K562 (cell line): ENCODE measurements around the gene PDE1A. TPM values are rescaled to one million over a fixed set of nuclear protein-coding genes. Genes with fewer than 3 reads are reported as not detected.

Source experiments
- SREBF1 ChIP-seq: fragments of 150-350 bp; IDR thresholded peaks from 2 replicates; pipeline ENCODE4 v1.6.1; 2014; ENCODE audit warnings: antibody characterized with exemption, low read depth, low read length, borderline replicate concordance
- THRAP3 ChIP-seq: fragments of 450-650 bp; IDR thresholded peaks from 2 replicates; pipeline ENCODE4 v1.6.1; 2016; ENCODE audit warnings: mild to moderate bottlenecking, inconsistent platforms, borderline replicate concordance
- ZFP36 ChIP-seq: fragments of 150-350 bp; IDR thresholded peaks from 2 replicates; pipeline ENCODE4 v1.6.1; 2018; ENCODE audit warnings: low read length, low read depth; ENCODE audit not compliant: partially characterized antibody
- ZNF239 ChIP-seq: fragments of 250-450 bp; sonication (Bioruptor Pico); IDR thresholded peaks from 2 replicates; pipeline ENCODE4 v1.4.0; 2020; ENCODE audit warnings: mild to moderate bottlenecking
- ZNF785 ChIP-seq: fragments of 250-450 bp; sonication (Bioruptor Pico); IDR thresholded peaks from 2 replicates; pipeline ENCODE4 v1.4.0; 2020; ENCODE audit warnings: mild to moderate bottlenecking
- ZSCAN29 ChIP-seq: fragments of 450-650 bp; IDR thresholded peaks from 2 replicates; pipeline ENCODE4 v1.6.1; 2017
- polyA plus RNA-seq, 8 experiments: library from polyadenylated mRNA; depleted of rRNA in 4 of 8; stranded (reverse) in 5 of 8; unstranded in 3 of 8; fragments of >200 nt; fragmentation: Nextera tagmentation in 2 of 8; fragmentation: Illumina TruSeq in 1 of 8; extraction: Ambion mirVana in 2 of 8; extraction: Trizol in 1 of 8; gene quantifications; 2 replicates each; pipeline versions ENCODE4 v1.2.1 to v1.2.3, GENCODE V29; 2011 to 2014; ENCODE audit warnings: inconsistent platforms in 1 of 8, missing spikeins in 1 of 8
- total RNA-seq, 7 experiments: library from RNA; depleted of rRNA in 6 of 7; stranded (reverse); fragments of >200 nt in 6 of 7; fragmentation: Illumina TruSeq in 2 of 7; extraction: Trizol in 2 of 7; gene quantifications; 2 replicates each; pipeline versions ENCODE4 v1.2.1 to v1.2.3, GENCODE V29; 2011 to 2021; ENCODE audit warnings: low replicate concordance in 1 of 7
- TF ChIP-seq, protein P1 (sequence below): sonication (generic); formaldehyde crosslinking; IDR thresholded peaks from 2 replicates; pipeline ENCODE4 v1.8.0; 2022; ENCODE audit warnings: mild to moderate bottlenecking, missing genetic modification reagents
- TF ChIP-seq, protein P2 (sequence below): fragments of 200-800 bp; sonication (Bioruptor generic); IDR thresholded peaks from 2 replicates; pipeline ENCODE4 v1.6.1; 2017; ENCODE audit warnings: missing genetic modification characterization, missing compliant biosample characterization

The PDE1A gene
- total and polyA plus RNA-seq, 9 of the 15 experiments (the other 6 are each of a cell fraction or from before 2014, with no cell fraction given) = 0.14 to 0.91 (median 0.32) TPM

DNA sequence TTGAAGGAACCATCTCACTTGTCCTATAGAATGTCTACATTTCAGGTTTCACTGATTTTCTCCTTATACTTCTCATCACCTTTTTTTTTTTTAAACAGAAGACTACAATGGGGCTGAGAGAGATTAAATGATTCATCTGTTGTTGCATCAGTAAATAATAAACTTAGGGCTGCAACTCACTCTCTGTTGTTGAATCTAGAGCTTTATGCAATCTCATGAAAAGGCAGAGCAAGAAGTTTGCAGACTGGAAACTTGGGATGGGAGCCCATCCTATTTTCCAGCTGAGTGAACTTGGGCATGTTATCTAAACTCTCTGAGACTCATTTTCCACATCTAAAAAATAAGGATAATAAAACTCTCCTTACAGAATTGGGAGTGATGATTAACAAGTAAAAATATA lies 58.4 kb downstream of the PDE1A start (continued):
- TF ChIP-seq, protein P1, sequence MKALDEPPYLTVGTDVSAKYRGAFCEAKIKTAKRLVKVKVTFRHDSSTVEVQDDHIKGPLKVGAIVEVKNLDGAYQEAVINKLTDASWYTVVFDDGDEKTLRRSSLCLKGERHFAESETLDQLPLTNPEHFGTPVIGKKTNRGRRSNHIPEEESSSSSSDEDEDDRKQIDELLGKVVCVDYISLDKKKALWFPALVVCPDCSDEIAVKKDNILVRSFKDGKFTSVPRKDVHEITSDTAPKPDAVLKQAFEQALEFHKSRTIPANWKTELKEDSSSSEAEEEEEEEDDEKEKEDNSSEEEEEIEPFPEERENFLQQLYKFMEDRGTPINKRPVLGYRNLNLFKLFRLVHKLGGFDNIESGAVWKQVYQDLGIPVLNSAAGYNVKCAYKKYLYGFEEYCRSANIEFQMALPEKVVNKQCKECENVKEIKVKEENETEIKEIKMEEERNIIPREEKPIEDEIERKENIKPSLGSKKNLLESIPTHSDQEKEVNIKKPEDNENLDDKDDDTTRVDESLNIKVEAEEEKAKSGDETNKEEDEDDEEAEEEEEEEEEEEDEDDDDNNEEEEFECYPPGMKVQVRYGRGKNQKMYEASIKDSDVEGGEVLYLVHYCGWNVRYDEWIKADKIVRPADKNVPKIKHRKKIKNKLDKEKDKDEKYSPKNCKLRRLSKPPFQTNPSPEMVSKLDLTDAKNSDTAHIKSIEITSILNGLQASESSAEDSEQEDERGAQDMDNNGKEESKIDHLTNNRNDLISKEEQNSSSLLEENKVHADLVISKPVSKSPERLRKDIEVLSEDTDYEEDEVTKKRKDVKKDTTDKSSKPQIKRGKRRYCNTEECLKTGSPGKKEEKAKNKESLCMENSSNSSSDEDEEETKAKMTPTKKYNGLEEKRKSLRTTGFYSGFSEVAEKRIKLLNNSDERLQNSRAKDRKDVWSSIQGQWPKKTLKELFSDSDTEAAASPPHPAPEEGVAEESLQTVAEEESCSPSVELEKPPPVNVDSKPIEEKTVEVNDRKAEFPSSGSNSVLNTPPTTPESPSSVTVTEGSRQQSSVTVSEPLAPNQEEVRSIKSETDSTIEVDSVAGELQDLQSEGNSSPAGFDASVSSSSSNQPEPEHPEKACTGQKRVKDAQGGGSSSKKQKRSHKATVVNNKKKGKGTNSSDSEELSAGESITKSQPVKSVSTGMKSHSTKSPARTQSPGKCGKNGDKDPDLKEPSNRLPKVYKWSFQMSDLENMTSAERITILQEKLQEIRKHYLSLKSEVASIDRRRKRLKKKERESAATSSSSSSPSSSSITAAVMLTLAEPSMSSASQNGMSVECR (CRISPR knock-in tag) = no peak
- TF ChIP-seq ZNF239 (no peak), THRAP3 (no peak), SREBF1 (no peak), ZSCAN29 (no peak), ZNF785 (CRISPR knock-in tag) (no peak), ZFP36 (no peak)
- TF ChIP-seq, protein P2, sequence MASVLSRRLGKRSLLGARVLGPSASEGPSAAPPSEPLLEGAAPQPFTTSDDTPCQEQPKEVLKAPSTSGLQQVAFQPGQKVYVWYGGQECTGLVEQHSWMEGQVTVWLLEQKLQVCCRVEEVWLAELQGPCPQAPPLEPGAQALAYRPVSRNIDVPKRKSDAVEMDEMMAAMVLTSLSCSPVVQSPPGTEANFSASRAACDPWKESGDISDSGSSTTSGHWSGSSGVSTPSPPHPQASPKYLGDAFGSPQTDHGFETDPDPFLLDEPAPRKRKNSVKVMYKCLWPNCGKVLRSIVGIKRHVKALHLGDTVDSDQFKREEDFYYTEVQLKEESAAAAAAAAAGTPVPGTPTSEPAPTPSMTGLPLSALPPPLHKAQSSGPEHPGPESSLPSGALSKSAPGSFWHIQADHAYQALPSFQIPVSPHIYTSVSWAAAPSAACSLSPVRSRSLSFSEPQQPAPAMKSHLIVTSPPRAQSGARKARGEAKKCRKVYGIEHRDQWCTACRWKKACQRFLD (CRISPR knock-in tag) = no peak
